Stimulated activated CD8-positive, alpha-beta memory T cell treated with anti-CD3 and anti-CD28 coated beads, Interleukin-12 subunit alpha, Interleukin-12 subunit beta, amount 100 ng/mL, for 24 hours (primary cell): ENCODE measurements around the gene ACP6.
A peak's percentile ranks its signal among the peaks of the same experiment; 100 is the strongest.

Source experiments
- DNase-seq: peaks from one replicate; pipeline ENCODE4 v3.0.0-alpha.2; 2020; ENCODE audit errors: extremely low read depth

ACP6 gene

DNA sequence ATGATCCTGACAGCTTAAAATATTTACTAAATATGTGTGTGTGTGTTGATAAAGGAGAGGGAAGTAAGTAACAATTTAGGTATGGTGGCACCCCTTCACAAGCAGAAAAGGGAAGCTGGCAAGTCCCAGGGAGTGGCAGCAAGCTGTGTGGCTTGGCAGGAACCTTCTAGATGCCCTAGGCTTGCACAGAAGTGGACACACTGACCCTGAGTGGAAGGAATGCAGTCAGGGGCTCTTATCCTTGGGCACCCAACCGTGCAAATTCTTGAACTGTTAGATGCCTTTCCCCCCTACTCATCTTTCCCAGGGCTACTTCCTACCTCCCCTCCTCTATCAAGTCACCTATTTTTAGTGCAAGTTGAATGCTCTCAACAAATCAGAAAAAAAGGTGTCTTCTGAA, 18.9 kb downstream of the ACP6 start:
- DNase-seq: no peak

DNA sequence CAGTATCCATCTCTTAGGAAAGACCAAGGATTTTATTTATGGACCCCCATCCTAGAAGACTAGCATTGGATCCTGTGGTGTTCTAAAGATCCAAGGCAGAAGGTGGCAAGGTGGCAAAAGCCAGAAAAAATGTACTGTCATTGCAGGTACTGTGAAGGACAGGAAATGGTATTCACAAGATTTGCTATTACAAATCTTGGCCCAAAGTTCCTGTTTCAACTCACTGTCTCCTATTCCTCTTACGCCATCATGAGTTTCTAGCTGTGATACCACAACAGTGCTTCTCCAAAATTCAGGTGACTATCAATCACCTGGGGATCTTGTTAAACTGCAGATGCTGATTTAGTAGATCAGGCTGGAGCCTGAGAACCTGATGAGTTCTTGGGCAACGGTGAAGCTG, 21.4 kb downstream of the ACP6 start:
- no peak for DNase-seq

DNA sequence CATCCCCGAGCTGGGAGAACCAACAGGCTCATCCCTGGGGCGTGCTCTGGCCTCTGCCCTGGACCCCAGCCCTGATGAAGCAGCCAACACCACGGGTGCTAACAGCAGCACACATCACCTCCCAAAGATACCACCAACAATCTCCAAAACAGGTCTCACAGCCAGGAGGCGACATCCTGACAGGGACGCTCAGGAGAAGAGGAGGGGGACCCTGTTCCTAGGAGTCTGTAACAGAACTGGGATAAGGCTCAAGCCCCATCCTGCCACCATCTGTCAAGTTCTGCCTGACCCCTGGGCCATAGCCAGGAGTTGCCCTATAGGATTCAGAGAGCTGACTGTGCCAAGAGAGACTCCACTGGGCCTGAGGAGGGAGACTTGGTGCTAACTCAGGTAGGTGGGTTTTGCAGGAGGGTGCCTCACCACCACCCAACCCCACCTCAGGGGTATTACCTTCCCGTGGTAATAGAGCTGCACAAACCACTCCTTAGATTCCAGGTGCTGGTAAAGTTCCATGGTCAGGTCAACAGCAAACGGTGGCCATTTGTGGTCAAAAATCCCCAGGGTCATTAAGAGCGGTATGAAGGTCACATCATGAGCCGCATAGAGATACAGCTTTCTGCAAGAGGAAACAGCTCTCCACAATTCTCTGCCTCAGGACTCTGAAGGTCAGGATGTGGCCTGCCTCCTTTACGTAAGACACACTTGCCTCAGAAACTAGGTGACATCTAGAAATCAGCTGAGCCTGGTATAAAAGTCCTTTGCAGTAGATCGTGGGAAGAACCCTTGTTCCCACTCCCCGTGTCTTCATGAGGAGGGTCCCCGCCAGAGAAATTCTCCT, 22.3 kb downstream of the ACP6 start:
- DNase-seq: no peak

DNA sequence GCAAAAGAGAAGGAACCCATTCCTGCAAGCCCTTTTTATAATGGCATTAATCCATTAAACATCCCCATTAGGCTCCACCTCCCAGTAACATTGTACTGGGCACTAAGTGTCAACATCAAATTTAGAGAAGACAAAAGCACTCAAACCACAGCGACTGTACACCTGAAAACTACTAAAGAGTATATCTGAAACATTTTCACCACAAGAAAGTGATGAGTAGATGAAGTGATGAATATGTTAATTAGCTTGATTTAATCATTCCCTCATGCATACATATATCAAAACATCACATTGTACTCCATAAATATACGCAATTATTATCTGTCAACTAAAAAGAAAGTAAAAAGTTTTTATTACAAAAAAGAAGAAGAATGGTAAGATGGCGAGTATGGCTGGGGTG, 26.4 kb downstream of the ACP6 start:
- no peak for DNase-seq

DNA sequence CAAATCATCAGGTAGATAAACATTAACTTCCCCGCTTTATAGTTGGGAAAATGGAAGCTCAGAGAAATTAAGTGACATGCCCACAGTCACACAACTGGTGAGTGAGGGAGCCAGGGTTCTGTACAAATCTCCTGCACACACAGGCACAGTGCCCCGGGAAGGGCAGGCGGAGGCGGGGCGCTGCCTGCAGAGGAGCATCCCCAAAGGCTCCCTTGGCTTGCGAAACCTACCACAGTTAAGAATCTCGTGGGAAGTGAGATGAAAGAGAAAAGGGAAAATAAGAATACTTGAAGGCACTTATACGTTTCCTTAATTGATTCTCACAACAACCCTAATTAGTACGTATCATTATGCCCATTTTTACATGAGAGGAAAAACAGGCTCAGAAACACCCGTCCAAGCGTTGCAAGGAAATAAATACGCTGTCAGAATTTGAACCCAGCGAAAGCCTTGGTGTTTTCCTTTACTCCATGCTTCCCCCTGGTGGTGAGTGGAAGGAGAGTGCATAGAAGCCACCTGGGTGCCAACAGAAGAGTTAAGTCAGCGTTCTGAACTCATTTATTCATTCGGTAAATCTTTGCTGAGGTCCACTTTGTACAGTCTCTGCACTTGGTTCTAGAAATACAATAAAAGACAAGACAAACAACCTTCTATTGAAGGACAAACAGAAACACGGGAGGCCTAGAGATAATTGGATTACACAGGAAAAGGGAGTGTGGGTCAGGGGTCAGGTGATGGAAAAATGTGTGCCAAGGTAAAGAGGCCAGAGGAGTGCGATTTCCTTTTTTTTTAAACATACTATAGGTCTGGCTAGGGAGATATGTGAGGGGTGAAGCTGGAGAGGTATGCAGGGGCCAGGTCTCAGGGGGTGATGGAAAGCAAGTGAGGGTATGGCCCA, 28.4 kb downstream of the ACP6 start:
- DNase-seq: no peak

DNA sequence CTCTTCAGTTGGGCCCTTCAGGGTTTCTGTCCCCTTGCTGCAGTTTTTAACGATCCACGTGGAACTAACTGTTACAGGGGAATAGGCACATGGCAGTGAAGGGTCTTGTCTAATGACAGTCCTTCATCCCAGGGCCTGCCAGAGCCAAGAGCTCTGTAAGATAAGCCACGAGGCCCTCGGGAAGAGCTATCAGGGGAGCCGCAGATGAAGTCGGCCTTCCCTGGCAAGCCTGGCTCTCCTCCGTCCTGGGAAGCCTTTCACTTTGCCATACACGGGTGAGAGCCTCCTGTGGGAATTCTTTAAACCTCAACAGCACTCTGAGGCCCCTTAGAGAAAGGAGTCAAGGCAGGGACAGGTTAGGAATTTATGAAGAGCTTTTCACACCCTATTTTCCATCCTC, 29.0 kb downstream of the ACP6 start:
- DNase-seq: no peak

DNA sequence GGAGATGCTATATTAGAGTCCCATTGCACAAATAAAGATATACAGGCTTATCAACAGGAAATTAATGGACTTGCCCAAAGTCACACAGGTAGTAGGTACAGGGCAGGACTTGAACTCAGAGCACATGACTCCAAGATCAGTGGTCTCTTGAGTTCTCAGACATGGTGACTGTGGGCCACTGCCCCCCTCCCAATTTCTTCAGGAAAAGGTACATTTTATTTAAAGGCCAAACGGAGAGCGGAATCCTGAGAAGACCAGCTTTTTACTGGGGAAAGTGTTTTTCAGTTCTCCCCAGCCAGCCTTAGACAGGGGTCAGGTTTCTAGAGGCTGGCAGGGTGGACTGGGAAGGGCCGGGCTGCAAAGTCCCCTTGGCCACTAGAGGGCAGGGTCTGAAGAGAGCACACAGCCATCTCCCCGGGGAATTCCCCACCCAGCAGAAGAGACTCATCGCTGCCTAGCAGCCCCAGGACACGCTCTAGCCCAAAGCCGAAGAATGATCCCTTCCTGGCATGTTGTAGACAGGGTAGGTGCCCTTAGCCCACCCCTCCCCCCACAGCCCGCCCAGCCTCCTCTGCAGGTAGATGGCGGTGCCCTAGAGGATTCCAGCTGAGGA, 29.7 kb downstream of the ACP6 start:
- DNase-seq: peak; percentile 43

DNA sequence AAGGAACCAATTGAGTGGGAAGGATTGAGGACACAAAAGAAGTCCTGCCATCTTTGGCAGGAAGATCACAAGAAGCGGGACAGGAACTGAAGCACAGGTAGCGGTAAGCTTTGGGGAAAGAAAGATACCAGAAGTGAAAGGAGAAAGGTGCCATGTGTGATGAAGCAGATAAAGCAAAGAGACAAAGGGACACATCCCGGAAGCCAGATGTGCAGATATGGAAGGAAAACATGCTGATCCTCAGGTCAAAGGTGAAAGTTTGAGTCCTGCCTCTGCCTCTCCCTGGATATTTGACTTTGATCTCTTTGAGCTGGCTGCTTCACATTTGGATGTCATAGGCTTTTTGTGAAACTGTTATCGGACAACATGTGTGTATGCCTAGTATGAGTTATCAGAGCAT, 34.0 kb downstream of the ACP6 start:
- no peak for DNase-seq

DNA sequence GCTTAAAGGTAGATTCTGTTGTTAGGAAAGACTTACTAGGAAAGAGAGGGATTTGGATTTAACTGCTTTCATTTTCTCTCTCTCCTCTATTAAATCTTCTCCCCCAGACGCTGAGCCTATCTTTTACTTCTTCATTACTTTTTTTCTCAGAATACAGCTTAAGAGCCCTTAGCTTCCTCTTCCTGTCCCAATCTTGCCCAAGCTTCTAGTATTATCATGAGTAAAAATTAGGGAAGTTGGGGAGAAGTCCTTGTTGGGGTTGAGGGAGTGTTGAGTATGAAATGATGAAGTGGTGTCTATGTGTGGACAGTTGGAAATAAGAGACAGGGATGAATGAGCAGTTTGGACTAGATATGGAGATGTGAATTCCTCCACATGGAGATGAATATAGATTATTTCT, 35.0 kb downstream of the ACP6 start:
- DNase-seq: no peak

DNA sequence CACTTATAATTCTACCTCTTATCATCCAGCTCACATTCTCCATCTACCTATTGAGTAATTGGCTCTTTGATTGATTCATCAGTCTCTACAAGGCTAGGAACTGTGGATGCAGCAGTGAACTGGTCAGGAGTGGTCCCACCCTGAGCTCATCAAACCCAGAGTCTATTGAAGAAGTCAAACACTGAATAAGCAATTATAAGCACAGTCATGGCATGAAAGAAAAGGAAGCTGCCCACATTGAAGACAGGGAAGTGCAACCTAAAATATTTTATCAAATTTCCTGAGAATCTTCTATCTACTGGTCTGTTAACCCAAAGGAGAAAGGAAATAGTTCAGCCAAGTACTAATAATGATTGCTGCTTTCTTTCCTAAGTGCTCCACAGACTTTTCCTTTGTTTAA, 35.7 kb downstream of the ACP6 start:
- no peak for DNase-seq

DNA sequence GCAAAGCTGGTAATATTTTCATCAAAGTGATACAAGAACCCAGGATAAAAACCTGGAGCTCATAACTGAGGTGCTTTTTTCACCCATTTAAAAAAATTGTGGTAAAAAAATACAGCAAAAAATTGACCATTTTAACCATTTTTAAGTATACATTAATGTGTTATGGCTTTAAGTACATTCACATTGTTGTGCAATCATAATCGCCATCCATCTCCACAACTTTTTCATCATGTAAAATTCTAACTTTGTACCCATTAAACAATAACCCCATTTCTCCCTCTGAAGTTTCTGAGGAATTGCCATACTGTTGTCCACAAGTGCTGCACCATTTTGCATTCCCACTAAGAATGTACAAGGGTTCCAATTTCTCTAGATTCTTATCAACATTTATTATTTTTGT, 36.6 kb downstream of the ACP6 start:
- no peak for DNase-seq

DNA sequence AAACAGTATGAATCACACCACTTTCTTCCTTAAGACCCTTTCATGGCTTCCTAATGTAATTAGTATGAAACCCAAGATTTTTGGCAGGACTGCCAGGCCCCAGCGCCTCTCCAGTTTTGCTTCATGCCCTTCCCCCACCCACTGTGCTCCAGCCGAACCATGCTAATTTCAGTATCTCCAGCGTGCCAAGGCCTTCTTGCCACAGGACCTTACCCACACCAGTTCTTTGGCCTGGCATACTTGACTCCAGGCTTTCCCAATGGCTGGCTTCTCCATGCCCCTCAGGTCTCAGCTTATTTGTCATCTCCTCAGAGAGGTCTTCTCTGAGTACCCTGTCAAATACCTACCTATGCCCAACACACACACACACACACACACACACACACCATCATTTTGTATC, 38.5 kb downstream of the ACP6 start:
- DNase-seq: no peak

DNA sequence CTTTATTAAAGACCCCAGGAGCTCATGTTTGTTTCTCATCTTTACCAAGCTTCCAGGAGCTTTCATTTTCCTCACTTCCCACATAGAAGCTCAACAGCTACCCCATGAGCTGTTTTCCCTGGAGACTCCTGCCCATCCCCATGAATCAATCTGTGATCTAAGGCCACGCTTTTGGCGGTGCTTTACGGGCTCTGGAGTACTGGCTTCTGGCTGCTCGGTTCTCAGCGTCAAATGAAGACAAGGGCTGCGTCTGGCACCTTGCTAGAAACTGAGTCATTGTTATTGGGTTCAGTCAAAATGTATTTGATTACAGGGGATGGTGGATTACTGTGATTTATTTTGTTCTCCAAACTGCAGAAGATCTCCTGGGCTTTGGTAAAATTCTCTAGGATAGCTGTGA, 39.9 kb downstream of the ACP6 start:
- no peak for DNase-seq

DNA sequence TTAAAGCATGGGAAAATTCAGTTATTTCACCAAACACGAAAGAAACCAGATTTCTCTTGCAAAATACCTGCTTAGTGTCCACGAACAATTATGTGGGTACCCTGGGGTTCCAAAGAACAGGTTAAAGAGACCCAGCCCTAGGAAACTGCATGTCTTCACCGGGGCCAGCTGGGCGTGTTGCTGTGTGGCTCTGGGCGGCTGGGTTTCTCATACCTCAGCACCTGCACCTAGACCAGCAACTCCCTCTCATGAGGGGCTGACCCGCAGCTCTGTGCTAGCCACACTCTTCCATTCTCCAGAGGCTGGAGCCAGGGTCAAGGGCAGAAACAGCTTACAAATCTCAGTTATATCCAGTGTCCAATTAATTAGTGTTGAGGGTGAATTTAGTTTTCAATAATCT, 40.3 kb downstream of the ACP6 start:
- DNase-seq: no peak

DNA sequence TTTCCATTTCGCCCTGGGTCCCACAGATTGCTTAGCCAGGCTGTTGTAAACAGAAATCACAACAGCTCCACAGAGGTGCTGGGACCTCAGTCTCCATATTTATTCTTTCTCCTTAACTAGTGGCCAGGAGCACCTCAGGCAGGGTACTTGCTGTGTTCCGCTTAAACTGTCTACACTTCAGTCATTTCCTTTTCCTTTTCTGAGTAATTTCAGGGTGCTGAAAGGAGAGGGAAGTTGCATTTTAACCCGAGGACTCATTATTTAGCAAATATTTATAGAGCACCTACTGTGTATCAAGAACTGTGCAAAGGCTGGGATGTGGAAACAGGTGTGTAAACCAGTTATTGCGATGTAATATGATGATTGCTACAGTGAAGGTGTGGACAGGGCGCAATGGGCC, 41.9 kb downstream of the ACP6 start:
- no peak for DNase-seq

DNA sequence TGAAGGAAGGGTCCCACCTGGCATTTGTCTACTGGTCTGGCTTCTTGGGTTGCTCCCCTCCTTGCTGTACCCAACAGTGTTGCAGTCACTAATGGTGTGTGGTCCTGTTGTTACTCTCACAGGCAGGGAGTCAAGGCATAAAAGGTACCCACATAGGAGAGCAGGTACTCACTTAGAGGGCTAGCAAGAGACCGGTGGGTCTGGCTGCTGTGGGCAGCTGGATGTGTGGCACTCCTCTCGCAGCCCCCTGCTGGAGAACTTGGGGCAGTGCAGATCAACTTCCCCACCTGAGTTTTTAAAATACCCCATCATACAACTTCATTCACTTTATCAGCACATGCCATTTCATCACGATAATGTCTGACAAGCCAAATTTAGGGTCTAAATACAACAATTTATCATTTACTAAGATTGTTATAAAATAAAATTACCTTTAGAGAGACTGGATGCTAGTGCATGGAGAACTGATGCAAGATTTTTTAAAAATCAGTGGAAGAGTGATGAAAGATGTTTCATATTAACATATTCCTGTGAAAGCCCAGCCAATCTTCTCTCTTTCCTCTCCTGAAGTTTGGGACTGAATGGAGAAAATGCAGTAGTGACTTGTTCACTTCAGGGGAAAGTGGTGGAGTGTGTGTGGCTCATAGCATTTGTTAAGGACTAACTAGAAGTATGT, 42.8 kb downstream of the ACP6 start:
- no peak for DNase-seq

DNA sequence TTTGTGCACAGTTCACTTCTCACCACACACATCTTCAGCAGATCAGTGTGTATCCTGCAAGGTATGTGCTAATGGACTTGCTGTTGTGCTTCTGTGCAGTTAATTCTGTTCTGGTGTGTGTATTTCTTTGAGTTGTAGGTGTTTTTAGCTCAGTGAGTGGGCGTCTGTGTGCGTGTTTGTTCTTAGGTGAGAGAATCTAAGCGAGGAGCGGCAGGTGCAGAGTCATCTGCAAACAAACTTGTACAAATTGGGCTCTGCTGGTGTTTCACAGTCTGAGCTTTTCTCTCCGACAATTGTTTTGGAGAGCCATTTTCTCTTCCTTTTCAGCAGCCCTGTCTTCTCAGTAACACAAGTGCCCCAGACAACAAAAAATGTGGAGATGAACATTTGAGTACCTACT, 43.6 kb downstream of the ACP6 start:
- DNase-seq: no peak

DNA sequence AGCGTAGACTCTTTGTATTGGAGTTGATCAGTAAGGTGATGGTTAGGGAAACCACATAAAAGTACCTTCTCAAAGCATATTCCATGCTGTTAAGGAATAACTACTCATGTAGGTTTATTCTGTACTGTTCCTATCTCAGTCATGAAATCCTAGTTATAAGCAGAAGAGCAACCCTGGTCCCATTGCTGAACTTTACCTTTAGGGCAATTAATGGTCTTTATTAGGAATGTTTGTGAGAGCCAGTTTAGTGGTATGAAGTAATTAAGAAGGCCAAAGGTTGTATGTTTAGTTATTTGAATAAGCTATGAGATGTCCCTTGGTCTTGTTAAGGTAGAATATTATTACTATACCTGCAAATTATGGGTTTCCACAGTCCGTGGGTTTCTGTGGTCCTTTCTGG, 44.0 kb downstream of the ACP6 start:
- DNase-seq: no peak

DNA sequence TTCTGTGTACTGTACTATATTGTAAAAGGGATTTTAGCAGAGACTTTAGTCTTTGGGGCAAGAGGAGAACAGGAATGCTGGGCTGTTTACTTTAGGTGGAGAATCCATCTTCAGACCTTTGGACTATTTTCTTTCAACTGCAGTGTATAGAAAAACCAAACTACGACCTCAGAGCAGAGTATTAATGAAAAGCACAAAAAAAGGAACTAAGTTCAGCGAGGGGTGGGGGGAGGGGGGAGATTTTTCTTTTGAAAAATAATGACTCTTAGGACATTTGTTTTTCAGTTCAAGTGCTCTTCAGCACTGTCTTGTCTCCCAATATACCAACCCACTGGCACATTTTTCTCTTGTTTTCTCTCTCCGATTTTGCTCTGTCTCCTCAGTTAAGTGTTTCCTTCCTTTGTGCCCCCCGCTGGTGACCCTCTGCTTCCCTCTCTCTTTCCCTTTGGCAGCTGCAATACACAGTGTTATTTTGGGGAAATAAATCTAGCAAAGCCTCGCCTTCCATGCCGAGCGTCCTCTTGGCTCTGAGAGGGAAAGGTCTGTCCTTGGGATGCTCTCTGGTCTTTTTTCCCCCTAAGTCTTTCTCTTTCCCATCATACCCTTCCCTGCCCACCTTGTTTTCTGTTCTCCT, 44.8 kb downstream of the ACP6 start:
- no peak for DNase-seq

DNA sequence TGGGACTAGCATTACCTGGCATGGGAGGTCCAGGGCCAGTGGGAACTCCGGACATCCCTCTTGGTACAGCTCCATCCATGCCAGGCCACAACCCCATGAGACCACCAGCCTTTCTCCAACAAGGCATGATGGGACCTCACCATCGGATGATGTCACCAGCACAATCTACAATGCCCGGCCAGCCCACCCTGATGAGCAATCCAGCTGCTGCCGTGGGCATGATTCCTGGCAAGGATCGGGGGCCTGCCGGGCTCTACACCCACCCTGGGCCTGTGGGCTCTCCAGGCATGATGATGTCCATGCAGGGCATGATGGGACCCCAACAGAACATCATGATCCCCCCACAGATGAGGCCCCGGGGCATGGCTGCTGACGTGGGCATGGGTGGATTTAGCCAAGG, 45.8 kb downstream of the ACP6 start:
- DNase-seq: no peak

DNA sequence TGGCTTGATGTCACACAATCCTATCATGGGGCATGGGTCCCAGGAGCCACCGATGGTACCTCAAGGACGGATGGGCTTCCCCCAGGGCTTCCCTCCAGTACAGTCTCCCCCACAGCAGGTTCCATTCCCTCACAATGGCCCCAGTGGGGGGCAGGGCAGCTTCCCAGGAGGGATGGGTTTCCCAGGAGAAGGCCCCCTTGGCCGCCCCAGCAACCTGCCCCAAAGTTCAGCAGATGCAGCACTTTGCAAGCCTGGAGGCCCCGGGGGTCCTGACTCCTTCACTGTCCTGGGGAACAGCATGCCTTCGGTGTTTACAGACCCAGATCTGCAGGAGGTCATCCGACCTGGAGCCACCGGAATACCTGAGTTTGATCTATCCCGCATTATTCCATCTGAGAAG, 46.3 kb downstream of the ACP6 start:
- no peak for DNase-seq

DNA sequence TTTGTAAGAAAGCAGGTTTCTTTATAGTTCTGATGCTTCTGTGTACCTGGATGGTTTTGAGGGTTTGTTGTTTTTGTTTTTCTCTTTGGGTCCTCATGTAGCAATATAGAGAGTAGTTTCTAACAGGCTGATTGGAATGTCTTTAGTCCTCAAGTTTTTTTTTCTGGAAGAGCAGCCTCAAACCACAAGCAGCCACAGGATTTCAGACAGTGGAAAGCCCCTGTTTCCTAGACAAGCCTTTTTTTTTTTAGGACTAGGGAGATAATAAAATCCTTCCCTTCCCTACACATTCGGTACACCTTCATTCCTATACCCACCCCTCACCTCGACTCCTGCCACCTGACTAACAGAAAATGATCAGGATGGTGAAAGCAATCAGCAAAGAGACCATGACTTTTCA, 47.6 kb downstream of the ACP6 start:
- no peak for DNase-seq
